ENCODE results near the gene GNAI3. TPM values are rescaled to one million over a fixed set of nuclear protein-coding genes. Genes with fewer than 3 reads are reported as not detected.

GNAI3 gene
- polyA plus RNA-seq, 3 donors = 3.0 to 14.2 (median 10.4) TPM

DNA sequence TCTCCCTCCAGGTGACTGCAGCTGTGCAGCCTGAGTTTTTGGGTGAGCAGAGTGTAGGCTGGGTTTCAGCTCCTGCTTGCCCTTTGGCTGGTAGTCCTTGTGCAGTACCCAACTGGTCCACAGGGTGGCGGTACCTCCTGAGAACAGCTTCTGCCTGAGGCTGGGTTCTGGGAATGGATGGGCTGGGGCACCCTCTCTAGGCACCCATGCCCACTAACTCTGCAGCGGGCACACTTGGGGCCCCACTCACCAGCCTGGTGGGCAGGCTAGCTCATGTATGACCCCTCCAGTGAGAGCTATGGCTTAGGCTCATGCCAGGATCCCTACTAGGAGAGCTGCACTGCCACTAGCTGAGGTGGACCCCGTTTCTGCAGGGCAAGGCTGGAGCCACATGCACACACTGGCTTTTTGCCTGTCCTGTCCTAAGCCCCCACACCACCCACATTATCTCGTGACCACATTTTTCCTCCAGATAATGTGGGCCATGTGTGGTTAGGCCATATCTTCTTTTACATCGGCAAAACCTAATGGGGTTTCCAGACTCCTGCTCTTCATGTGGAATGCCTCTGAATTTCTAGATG, 92.0 kb downstream of the GNAI3 start:
- TF ChIP-seq, protein P1, sequence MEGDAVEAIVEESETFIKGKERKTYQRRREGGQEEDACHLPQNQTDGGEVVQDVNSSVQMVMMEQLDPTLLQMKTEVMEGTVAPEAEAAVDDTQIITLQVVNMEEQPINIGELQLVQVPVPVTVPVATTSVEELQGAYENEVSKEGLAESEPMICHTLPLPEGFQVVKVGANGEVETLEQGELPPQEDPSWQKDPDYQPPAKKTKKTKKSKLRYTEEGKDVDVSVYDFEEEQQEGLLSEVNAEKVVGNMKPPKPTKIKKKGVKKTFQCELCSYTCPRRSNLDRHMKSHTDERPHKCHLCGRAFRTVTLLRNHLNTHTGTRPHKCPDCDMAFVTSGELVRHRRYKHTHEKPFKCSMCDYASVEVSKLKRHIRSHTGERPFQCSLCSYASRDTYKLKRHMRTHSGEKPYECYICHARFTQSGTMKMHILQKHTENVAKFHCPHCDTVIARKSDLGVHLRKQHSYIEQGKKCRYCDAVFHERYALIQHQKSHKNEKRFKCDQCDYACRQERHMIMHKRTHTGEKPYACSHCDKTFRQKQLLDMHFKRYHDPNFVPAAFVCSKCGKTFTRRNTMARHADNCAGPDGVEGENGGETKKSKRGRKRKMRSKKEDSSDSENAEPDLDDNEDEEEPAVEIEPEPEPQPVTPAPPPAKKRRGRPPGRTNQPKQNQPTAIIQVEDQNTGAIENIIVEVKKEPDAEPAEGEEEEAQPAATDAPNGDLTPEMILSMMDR (IDR thresholded peaks at IDR 0.05) = peak; percentile 98
- Histone ChIP-seq H3K9ac (ENCODE audit: insufficient read depth, low read length, poor library complexity, severe bottlenecking) (no peak overlapping the region), H3K27ac (ENCODE audit: low read depth in 1 of 2, low read length in 2 of 2) (no peak overlapping the region), H3K4me1 (ENCODE audit: control insufficient read depth in 1 of 2, insufficient read depth in 2 of 2, low read length in 2 of 2) (peaks cover 14 to 22% of the 10 kb centered on the region in 2 donors), H3K9me3 (replicated peaks in 1 of 2; ENCODE audit: control insufficient read depth in 1 of 2, insufficient read depth in 1 of 2, low read length in 2 of 2) (no peaks in the 10 kb centered on the region), H3K4me2 (replicated peaks; ENCODE audit: extremely low read depth, low read length, poor library complexity, severe bottlenecking) (no peak overlapping the region), H3K36me3 (replicated peaks in 1 of 2; ENCODE audit: control insufficient read depth in 1 of 2, insufficient read depth in 2 of 2, low read length in 2 of 2) (no peaks in the 10 kb centered on the region), H3K4me3 (replicated peaks in 1 of 3; ENCODE audit: low read depth in 2 of 3, low read length in 3 of 3) (no peak overlapping the region), H3K27me3 (ENCODE audit: control insufficient read depth in 2 of 2, insufficient read depth in 2 of 2, low read length in 2 of 2) (no peaks in the 10 kb centered on the region), H4K20me1 (ENCODE audit: insufficient read depth, low read length) (no peaks in the 10 kb centered on the region), H2AFZ (ENCODE audit: insufficient read depth, low read depth, low read length, poor library complexity, severe bottlenecking) (peak overlapping the region; percentile 15), H3K79me2 (ENCODE audit: insufficient read depth, low read length) (no peaks in the 10 kb centered on the region)
- Mint-ChIP-seq H3K9me3 (no peaks in the 10 kb centered on the region), H3K27me3 (ENCODE audit: low read depth in 3 of 3) (peaks cover 1 to 11% (median 3%) of the 10 kb centered on the region in 3 donors), H3K27ac (peak overlapping the region in 1 of 7 donors; percentile 73), H3K4me1 (peaks cover 26% of the 10 kb centered on the region), H3K36me3 (peaks cover 0 to 2% of the 10 kb centered on the region in 2 donors), H3K4me3 (no peak overlapping the region)
- 14% methylated on average over 4 of the region's 5 CpGs for WGBS (ENCODE audit: insufficient coverage)
- intact Hi-C loops (cut with micrococcal nuclease) = loop anchor here (5.0 to 10.0 kb wide), 2 partner anchors 344 to 372 kb away; partner anchors contain the start of gene AHCYL1 (in 1 of the 2)
- peak; percentile 66 to 78 (median 75) for DNase-seq

DNA sequence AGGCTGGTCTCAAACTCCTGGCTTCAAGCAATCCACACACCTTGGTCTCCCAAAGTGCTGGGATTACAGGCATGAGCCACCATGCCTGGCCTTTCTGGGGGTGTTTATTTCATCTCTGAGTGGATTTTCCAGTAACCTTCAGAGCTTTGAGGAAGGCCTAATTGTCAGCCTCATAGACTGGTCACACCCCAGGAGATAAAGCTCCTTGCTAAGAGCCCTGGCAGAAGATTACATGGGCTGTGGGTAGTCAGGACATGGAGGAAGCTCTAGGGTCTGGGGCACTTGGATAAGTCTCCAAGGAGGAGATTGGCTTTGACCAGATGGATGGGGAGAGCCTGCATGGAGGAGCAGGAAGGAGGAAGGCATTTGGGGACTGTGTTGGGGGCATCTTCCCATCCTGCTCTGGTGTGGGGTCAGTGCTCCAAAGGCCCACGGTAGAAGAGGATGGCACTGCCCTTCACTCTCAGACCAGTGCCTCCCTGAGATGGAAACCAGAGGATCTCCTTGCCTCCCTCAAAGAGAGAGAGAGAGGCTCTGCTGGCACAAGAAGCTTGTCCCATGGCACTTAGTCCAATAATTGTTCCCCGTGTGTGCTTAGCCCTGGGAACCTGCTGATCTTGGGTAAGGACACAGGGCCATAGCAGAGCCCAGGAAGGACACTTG, 92.8 kb downstream of the GNAI3 start:
- Histone ChIP-seq H4K20me1 (ENCODE audit: insufficient read depth, low read length) (no peaks in the 10 kb centered on the region), H3K4me3 (replicated peaks in 1 of 3; ENCODE audit: low read depth in 2 of 3, low read length in 3 of 3) (no peak overlapping the region), H3K9me3 (replicated peaks in 1 of 2; ENCODE audit: control insufficient read depth in 1 of 2, insufficient read depth in 1 of 2, low read length in 2 of 2) (no peaks in the 10 kb centered on the region), H3K4me2 (replicated peaks; ENCODE audit: extremely low read depth, low read length, poor library complexity, severe bottlenecking) (no peak overlapping the region), H3K36me3 (replicated peaks in 1 of 2; ENCODE audit: control insufficient read depth in 1 of 2, insufficient read depth in 2 of 2, low read length in 2 of 2) (no peaks in the 10 kb centered on the region), H3K27me3 (ENCODE audit: control insufficient read depth in 2 of 2, insufficient read depth in 2 of 2, low read length in 2 of 2) (no peaks in the 10 kb centered on the region), H3K9ac (ENCODE audit: insufficient read depth, low read length, poor library complexity, severe bottlenecking) (no peak overlapping the region), H3K79me2 (ENCODE audit: insufficient read depth, low read length) (no peaks in the 10 kb centered on the region), H2AFZ (ENCODE audit: insufficient read depth, low read depth, low read length, poor library complexity, severe bottlenecking) (no peak overlapping the region), H3K4me1 (ENCODE audit: control insufficient read depth in 1 of 2, insufficient read depth in 2 of 2, low read length in 2 of 2) (peaks cover 12 to 19% of the 10 kb centered on the region in 2 donors), H3K27ac (ENCODE audit: low read depth in 1 of 2, low read length in 2 of 2) (no peak overlapping the region)
- 96% methylated on average over 2 of the region's 2 CpGs for WGBS (ENCODE audit: insufficient coverage)
- Mint-ChIP-seq H3K27me3 (ENCODE audit: low read depth in 3 of 3) (peaks cover 3 to 8% (median 3%) of the 10 kb centered on the region in 3 donors), H3K36me3 (peaks cover 0 to 2% of the 10 kb centered on the region in 2 donors), H3K4me1 (peaks cover 21% of the 10 kb centered on the region), H3K9me3 (peaks cover 0 to 3% (median 0%) of the 10 kb centered on the region in 7 donors), H3K4me3 (no peak overlapping the region), H3K27ac (peak overlapping the region in 2 of 7 donors; percentile 61 to 69)
- TF ChIP-seq, protein P1 (IDR thresholded peaks at IDR 0.05) = no peak
- DNase-seq = no peak
- intact Hi-C loops (cut with micrococcal nuclease) = loop anchor here (5.0 to 10.0 kb wide), 2 partner anchors 344 to 371 kb away; partner anchors contain the start of gene AHCYL1 (in 1 of the 2)
